Esophagus muscularis mucosa (tissue), 3 donors: ENCODE measurements around the gene SRSF9.

Source experiments
- CTCF ChIP-seq, 3 experiments: fragments of 200-600 bp in 2 of 3; fragments of 450-650 bp in 1 of 3; sonication (generic) in 2 of 3; IDR thresholded peaks; one replicate each; pipeline ENCODE4 v1.5.1; 2017 to 2019; ENCODE audit warnings: antibody characterized with exemption in 3 of 3, mild to moderate bottlenecking in 2 of 3, moderate library complexity in 1 of 3
- POLR2A ChIP-seq: fragments of 450-650 bp; IDR thresholded peaks from one replicate; pipeline ENCODE4 v1.6.1; 2017; ENCODE audit warnings: antibody characterized with exemption, moderate library complexity, mild to moderate bottlenecking, low read depth

- TF ChIP-seq CTCF (IDR thresholded peaks at IDR 0.05): no peak
- no peak for TF ChIP-seq POLR2A
These were observed 28.1 kb upstream of the SRSF9 start for GRCh38 chr12:120497524-120498150.
